ENCODE measurements around the gene SNRNP48. TPM values are rescaled to one million over a fixed set of nuclear protein-coding genes. Genes with fewer than 3 reads are reported as not detected.

Gene SNRNP48
- total and polyA plus RNA-seq, 3 experiments from 2014 or later: 11.2 to 15.0 (median 14.6) TPM

GRCh38 chr6:7590918-7591302 lies 912 bp downstream of the SNRNP48 start:
- no peak for DNase-seq
- CTCF ChIA-PET: interaction anchor here (1.8 kb wide), 1 partner anchor 315 kb away, joined by 8 read pairs; no protein-coding TSS in a partner anchor
- H3K4me1 ChIP-seq (ENCODE audit: insufficient read depth, low read length): peaks cover 26% of the 10 kb centered on the region
- H3K9me3 Mint-ChIP-seq: no peaks in the 10 kb centered on the region
- no peaks in the 10 kb centered on the region for H3K27me3 Mint-ChIP-seq
- peak overlapping the region; percentile 72 for H3K27ac ChIP-seq (ENCODE audit: low read depth, low read length)
- peak overlapping the region; percentile 48 to 97 (median 82) for H3K27ac Mint-ChIP-seq
- H3K4me3 Mint-ChIP-seq: peak overlapping the region; percentile 95 to 100 (median 99)
- POLR2A ChIA-PET: no interaction called here
- H3K4me1 Mint-ChIP-seq: peaks cover 37 to 50% (median 48%) of the 10 kb centered on the region in 3 donors
- peak overlapping the region; percentile 62 for H3K4me3 ChIP-seq (ENCODE audit: low read length)
- no peaks in the 10 kb centered on the region for H3K27me3 ChIP-seq (ENCODE audit: insufficient read depth, low read length, poor library complexity, severe bottlenecking)
- H3K36me3 Mint-ChIP-seq: peaks cover 0 to 29% (median 5%) of the 10 kb centered on the region in 3 donors
- peaks cover 11% of the 10 kb centered on the region for H3K36me3 ChIP-seq (ENCODE audit: insufficient read depth, low read length)
- no peaks in the 10 kb centered on the region for H3K9me3 ChIP-seq (ENCODE audit: low read length)

DNA sequence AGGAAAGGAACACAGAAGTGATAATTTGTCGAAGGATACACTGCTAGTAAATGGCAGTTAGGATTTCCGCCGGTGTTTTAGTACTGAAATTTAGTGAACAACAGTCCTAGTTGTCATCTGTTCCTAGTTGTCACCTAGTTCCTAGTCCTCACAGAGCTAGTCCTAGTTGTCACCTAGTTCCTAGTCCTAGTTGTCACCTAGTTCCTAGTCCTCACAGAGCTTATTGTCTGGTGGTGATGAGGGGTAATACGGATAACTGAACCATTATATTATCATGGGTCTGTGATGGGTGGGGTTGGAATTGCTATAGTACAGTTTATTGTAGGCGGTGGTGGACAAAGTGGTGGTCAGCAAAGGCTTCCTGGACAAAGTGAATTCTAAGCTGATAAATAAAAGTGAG lies 1.8 kb downstream of the SNRNP48 start:
- H3K9me3 ChIP-seq (ENCODE audit: low read length): no peaks in the 10 kb centered on the region
- no peak overlapping the region for H3K27ac ChIP-seq (ENCODE audit: low read depth, low read length)
- H3K27ac Mint-ChIP-seq: peak overlapping the region in 7 of 8 donors; percentile 1 to 85 (median 25)
- H3K4me3 ChIP-seq (ENCODE audit: low read length): no peak overlapping the region
- no peaks in the 10 kb centered on the region for H3K27me3 Mint-ChIP-seq
- peaks cover 17% of the 10 kb centered on the region for H3K36me3 ChIP-seq (ENCODE audit: insufficient read depth, low read length)
- POLR2A ChIA-PET: no interaction called here
- no peaks in the 10 kb centered on the region for H3K27me3 ChIP-seq (ENCODE audit: insufficient read depth, low read length, poor library complexity, severe bottlenecking)
- H3K9me3 Mint-ChIP-seq: no peaks in the 10 kb centered on the region
- H3K36me3 Mint-ChIP-seq: peaks cover 0 to 37% (median 7%) of the 10 kb centered on the region in 3 donors
- CTCF ChIA-PET: no interaction called here
- DNase-seq: no peak
- H3K4me1 ChIP-seq (ENCODE audit: insufficient read depth, low read length): peaks cover 26% of the 10 kb centered on the region
- H3K4me3 Mint-ChIP-seq: peak overlapping the region; percentile 8 to 99 (median 49)
- peaks cover 37 to 54% (median 50%) of the 10 kb centered on the region in 3 donors for H3K4me1 Mint-ChIP-seq

GRCh38 chr6:7593229-7593628 lies 3.2 kb downstream of the SNRNP48 start:
- CTCF ChIA-PET: no interaction called here
- Histone ChIP-seq H3K36me3 (ENCODE audit: insufficient read depth, low read length) (peaks cover 17% of the 10 kb centered on the region), H3K27me3 (ENCODE audit: insufficient read depth, low read length, poor library complexity, severe bottlenecking) (no peaks in the 10 kb centered on the region), H3K27ac (ENCODE audit: low read depth, low read length) (no peak overlapping the region), H3K9me3 (ENCODE audit: low read length) (no peaks in the 10 kb centered on the region), H3K4me3 (ENCODE audit: low read length) (no peak overlapping the region), H3K4me1 (ENCODE audit: insufficient read depth, low read length) (peaks cover 26% of the 10 kb centered on the region)
- Mint-ChIP-seq H3K4me3 (no peak overlapping the region), H3K27me3 (no peaks in the 10 kb centered on the region), H3K4me1 (peaks cover 37 to 49% (median 48%) of the 10 kb centered on the region in 3 donors), H3K36me3 (peaks cover 0 to 44% (median 7%) of the 10 kb centered on the region in 3 donors), H3K27ac (peak overlapping the region in 7 of 8 donors; percentile 4 to 95 (median 12)), H3K9me3 (no peaks in the 10 kb centered on the region)
- no peak for DNase-seq
- POLR2A ChIA-PET: no interaction called here

DNA sequence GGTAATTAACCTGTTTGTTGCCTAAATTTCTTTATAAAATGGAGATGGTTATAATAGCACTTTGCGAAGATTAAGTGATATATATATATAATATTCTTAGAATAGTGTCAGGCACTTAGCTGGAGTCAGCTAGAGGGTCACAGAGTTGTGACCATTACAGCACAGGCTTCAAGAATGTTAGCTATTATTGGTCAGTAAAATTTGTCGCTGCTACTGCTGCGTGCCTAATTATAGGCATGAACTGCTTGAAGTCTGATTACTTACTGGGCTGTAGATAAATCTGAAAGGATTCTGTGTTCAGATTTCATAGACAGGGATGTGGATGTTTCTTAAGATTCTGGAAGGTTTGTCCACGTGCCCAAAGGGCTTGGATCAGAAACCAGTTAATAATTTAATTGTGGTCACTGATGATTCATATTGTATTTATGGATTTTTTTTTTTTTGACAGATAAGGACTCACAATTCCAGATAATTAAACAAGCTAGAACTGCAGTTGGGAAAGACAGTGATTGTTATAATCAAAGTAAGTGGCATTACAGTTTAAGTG lies 4.7 kb downstream of the SNRNP48 start:
- POLR2A ChIA-PET: interaction anchor here (0.6 kb wide), 1 partner anchor 16 kb away, joined by 3 read pairs; no protein-coding TSS in a partner anchor
- peaks cover 0 to 54% (median 8%) of the 10 kb centered on the region in 3 donors for H3K36me3 Mint-ChIP-seq
- no peak overlapping the region for H3K4me3 Mint-ChIP-seq

DNA sequence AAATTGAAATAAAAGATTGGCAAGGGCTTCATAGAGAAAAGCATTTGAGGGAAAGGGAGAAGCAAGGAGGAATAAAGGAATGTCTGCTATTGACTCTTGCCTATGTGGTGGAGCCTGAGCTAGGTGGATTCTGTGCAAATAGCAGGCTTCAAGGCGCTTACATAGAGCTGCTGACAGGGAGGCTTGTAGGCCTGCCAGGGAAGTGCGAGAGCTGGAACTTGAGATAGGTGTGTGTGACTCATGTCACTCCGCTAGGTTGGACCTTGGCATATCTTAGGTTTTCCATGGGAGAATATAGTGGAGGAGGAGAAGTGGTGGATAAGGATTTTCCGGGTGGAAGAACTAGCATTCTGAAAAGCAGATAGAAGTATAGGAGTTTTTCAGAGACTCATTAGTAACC lies 14.0 kb downstream of the SNRNP48 start:
- H3K27ac Mint-ChIP-seq: peak overlapping the region in 5 of 8 donors; percentile 4 to 69 (median 33)
- peaks cover 55% of the 10 kb centered on the region for H3K36me3 ChIP-seq (ENCODE audit: insufficient read depth, low read length)
- POLR2A ChIA-PET: no interaction called here

More for the DNA sequence above, 4.7 kb downstream of the SNRNP48 start:
- no peaks in the 10 kb centered on the region for H3K9me3 Mint-ChIP-seq
- DNase-seq: no peak
- H3K4me3 ChIP-seq (ENCODE audit: low read length): no peak overlapping the region
- H3K27ac Mint-ChIP-seq: no peak overlapping the region
- peaks cover 17% of the 10 kb centered on the region for H3K36me3 ChIP-seq (ENCODE audit: insufficient read depth, low read length)
- H3K27me3 ChIP-seq (ENCODE audit: insufficient read depth, low read length, poor library complexity, severe bottlenecking): no peaks in the 10 kb centered on the region
- no peak overlapping the region for H3K27ac ChIP-seq (ENCODE audit: low read depth, low read length)
- no peaks in the 10 kb centered on the region for H3K27me3 Mint-ChIP-seq
- H3K9me3 ChIP-seq (ENCODE audit: low read length): no peaks in the 10 kb centered on the region
- peaks cover 31 to 47% (median 42%) of the 10 kb centered on the region in 3 donors for H3K4me1 Mint-ChIP-seq
- peaks cover 18% of the 10 kb centered on the region for H3K4me1 ChIP-seq (ENCODE audit: insufficient read depth, low read length)
- CTCF ChIA-PET: no interaction called here

GRCh38 chr6:7604506-7604905 lies 14.5 kb downstream of the SNRNP48 start:
- peaks cover 55% of the 10 kb centered on the region for H3K36me3 ChIP-seq (ENCODE audit: insufficient read depth, low read length)
- H3K4me1 ChIP-seq (ENCODE audit: insufficient read depth, low read length): no peaks in the 10 kb centered on the region
- no peaks in the 10 kb centered on the region for H3K9me3 Mint-ChIP-seq
- no peak overlapping the region for H3K27ac ChIP-seq (ENCODE audit: low read depth, low read length)
- no peak for DNase-seq
- no peaks in the 10 kb centered on the region for H3K27me3 ChIP-seq (ENCODE audit: insufficient read depth, low read length, poor library complexity, severe bottlenecking)
- CTCF ChIA-PET: interaction anchor here (1.0 to 1.2 kb wide), 2 partner anchors 11 to 329 kb away, joined by 3 to 5 read pairs; no protein-coding TSS in a partner anchor
- H3K9me3 ChIP-seq (ENCODE audit: low read length): no peaks in the 10 kb centered on the region
- H3K4me1 Mint-ChIP-seq: peaks cover 0 to 5% (median 4%) of the 10 kb centered on the region in 3 donors
- POLR2A ChIA-PET: no interaction called here
- H3K36me3 Mint-ChIP-seq: peaks cover 13 to 86% (median 28%) of the 10 kb centered on the region in 3 donors
- peaks cover 0 to 1% of the 10 kb centered on the region in 2 donors for H3K27me3 Mint-ChIP-seq
- no peak overlapping the region for H3K4me3 Mint-ChIP-seq
- peak overlapping the region in 2 of 8 donors; percentile 52 to 69 for H3K27ac Mint-ChIP-seq
- H3K4me3 ChIP-seq (ENCODE audit: low read length): no peak overlapping the region

More for the DNA sequence above, 14.0 kb downstream of the SNRNP48 start:
- no peak for DNase-seq
- Mint-ChIP-seq H3K36me3 (peaks cover 13 to 89% (median 28%) of the 10 kb centered on the region in 3 donors), H3K4me1 (peaks cover 2 to 5% (median 4%) of the 10 kb centered on the region in 3 donors), H3K9me3 (no peaks in the 10 kb centered on the region), H3K27me3 (peaks cover 0 to 1% of the 10 kb centered on the region in 2 donors), H3K4me3 (no peak overlapping the region)
- no peak overlapping the region for H3K4me3 ChIP-seq (ENCODE audit: low read length)
- H3K27me3 ChIP-seq (ENCODE audit: insufficient read depth, low read length, poor library complexity, severe bottlenecking): no peaks in the 10 kb centered on the region
- no peak overlapping the region for H3K27ac ChIP-seq (ENCODE audit: low read depth, low read length)
- no peaks in the 10 kb centered on the region for H3K9me3 ChIP-seq (ENCODE audit: low read length)
- CTCF ChIA-PET: interaction anchor here (1.0 to 1.2 kb wide), 2 partner anchors 12 to 328 kb away, joined by 3 to 5 read pairs; no protein-coding TSS in a partner anchor
- H3K4me1 ChIP-seq (ENCODE audit: insufficient read depth, low read length): no peaks in the 10 kb centered on the region

- Mint-ChIP-seq H3K27me3 (peaks cover 1 to 17% of the 10 kb centered on the region in 2 donors), H3K4me1 (peaks cover 7 to 13% (median 8%) of the 10 kb centered on the region in 3 donors), H3K27ac (peak overlapping the region in 2 of 8 donors; percentile 2 to 23), H3K4me3 (peak overlapping the region in 6 of 7 donors; percentile 1 to 52 (median 24)), H3K9me3 (no peaks in the 10 kb centered on the region), H3K36me3 (peaks cover 0 to 22% (median 6%) of the 10 kb centered on the region in 3 donors)
- Histone ChIP-seq H3K27ac (ENCODE audit: low read depth, low read length) (no peak overlapping the region), H3K4me3 (ENCODE audit: low read length) (no peak overlapping the region), H3K36me3 (ENCODE audit: insufficient read depth, low read length) (no peaks in the 10 kb centered on the region), H3K9me3 (ENCODE audit: low read length) (no peaks in the 10 kb centered on the region), H3K27me3 (ENCODE audit: insufficient read depth, low read length, poor library complexity, severe bottlenecking) (no peaks in the 10 kb centered on the region), H3K4me1 (ENCODE audit: insufficient read depth, low read length) (no peaks in the 10 kb centered on the region)
- DNase-seq: peak in 2 of 5 donors; percentile 11 to 36
- ChIA-PET POLR2A (no interaction called here), CTCF (interaction anchor here (0.6 to 4.7 kb wide), 8 partner anchors 9 to 939 kb away, joined by 3 to 63 read pairs (median 4); partner anchors contain the start of gene SNRNP48)
These were observed 25.8 kb downstream of the SNRNP48 start for GRCh38 chr6:7615611-7616383.
